ENCODE measurements around the gene LHFPL2.

DNA sequence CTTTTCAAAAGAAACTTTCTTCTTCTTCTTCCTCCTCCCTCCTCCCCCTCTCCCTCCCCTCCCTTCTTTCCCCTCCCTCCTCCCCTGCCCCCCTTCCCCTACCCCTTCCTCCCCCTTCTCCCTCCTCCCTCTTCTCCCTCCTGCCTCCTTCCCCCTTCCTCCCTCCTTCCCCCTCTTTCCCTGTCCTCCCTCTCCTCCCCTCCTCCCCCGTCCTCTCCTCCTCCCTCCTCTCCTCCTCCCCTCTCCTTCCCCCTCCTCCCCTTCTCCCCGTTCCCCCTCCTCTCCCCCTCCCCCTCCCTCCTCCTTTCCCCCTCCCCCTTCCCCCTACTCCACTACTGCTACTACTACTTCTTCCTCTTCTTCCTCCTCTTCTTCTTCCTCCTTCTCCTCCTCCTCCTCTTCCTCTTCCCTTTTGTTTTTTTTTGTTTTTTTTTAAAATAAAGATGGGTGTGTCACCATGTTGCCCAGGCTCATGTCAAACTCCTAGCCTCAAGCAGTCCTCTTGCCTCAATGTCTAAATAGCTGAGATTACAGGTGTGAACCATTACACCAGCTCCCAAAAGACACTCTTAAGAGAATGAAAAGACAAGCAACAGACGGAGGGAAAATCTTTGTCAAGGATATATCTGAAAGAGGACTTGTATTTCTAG is 200.7 kb downstream of the LHFPL2 start:
- TF ChIP-seq YY1 (IDR thresholded peaks at IDR 0.05; ENCODE audit: insufficient read depth, insufficient read length) (no peak), SUZ12 (IDR thresholded peaks at IDR 0.05; ENCODE audit: extremely low read depth, insufficient read depth, insufficient read length) (no peak), ZNF274 (IDR thresholded peaks at IDR 0.05; ENCODE audit: low read depth, low read length) (no peak)
